Globus pallidus (tissue), 1 donor: ENCODE data around the gene KIF5C.

Source experiments
- DNase-seq: peaks from one replicate; pipeline ENCODE4 v3.0.0-alpha.2; 2015; ENCODE audit warnings: low spot score

KIF5C gene

GRCh38 chr2:149044500-149044899 lies 169.5 kb downstream of the KIF5C start:
- no peak for DNase-seq

GRCh38 chr2:149047118-149047517 lies 172.1 kb downstream of the KIF5C start:
- DNase-seq = no peak

- no peak for DNase-seq
Observed at GRCh38 chr2:149049142-149049541, 174.1 kb downstream of the KIF5C start.

- DNase-seq = no peak
Observed at GRCh38 chr2:149050188-149050587, 175.2 kb downstream of the KIF5C start.

GRCh38 chr2:149055751-149056150 lies 180.7 kb downstream of the KIF5C start:
- no peak for DNase-seq

- no peak for DNase-seq
Observed at GRCh38 chr2:149056541-149057255, 181.7 kb downstream of the KIF5C start.

GRCh38 chr2:149057401-149057800 lies 182.4 kb downstream of the KIF5C start:
- DNase-seq = no peak

- no peak for DNase-seq
Observed at GRCh38 chr2:149058936-149059335, 183.9 kb downstream of the KIF5C start.

- DNase-seq = no peak
Observed at GRCh38 chr2:149059822-149060221, 184.8 kb downstream of the KIF5C start.

- no peak for DNase-seq
Observed at GRCh38 chr2:149061133-149061745, 186.2 kb downstream of the KIF5C start.

GRCh38 chr2:149062531-149062930 lies 187.5 kb downstream of the KIF5C start:
- no peak for DNase-seq

- DNase-seq = no peak
Observed at GRCh38 chr2:149063177-149063576, 188.2 kb downstream of the KIF5C start.

GRCh38 chr2:149064365-149064841 lies 189.4 kb downstream of the KIF5C start:
- no peak for DNase-seq

- DNase-seq = no peak
Observed at GRCh38 chr2:149064856-149065630, 190.0 kb downstream of the KIF5C start.

GRCh38 chr2:149068225-149068995 lies 193.4 kb downstream of the KIF5C start:
- DNase-seq = no peak

- no peak for DNase-seq
Observed at GRCh38 chr2:149068996-149069888, 194.2 kb downstream of the KIF5C start.

GRCh38 chr2:149070681-149071320 lies 195.8 kb downstream of the KIF5C start:
- DNase-seq = no peak

- DNase-seq = no peak
Observed at GRCh38 chr2:149075105-149075504, 200.1 kb downstream of the KIF5C start.

GRCh38 chr2:149075853-149076252 lies 200.8 kb downstream of the KIF5C start:
- DNase-seq = no peak
